Gastroesophageal sphincter (tissue), 3 donors: ENCODE data around the gene IARS2.

ENCODE experiments used
- CTCF ChIP-seq, 4 experiments: fragments of 200-600 bp in 2 of 4; fragments of 450-650 bp in 2 of 4; sonication (generic) in 1 of 4; IDR thresholded peaks; one replicate each; pipeline ENCODE4 v1.5.1; 2017 to 2019; ENCODE audit warnings: antibody characterized with exemption in 4 of 4, mild to moderate bottlenecking in 2 of 4, moderate library complexity in 2 of 4
- POLR2A ChIP-seq, 2 donors: fragments of 450-650 bp; IDR thresholded peaks; one replicate each; pipeline ENCODE4 v1.6.1; 2017; ENCODE audit warnings: antibody characterized with exemption in 2 of 2, mild to moderate bottlenecking in 2 of 2, moderate library complexity in 1 of 2
- POLR2AphosphoS5 ChIP-seq: sonication (generic); formaldehyde crosslinking; IDR thresholded peaks from one replicate; pipeline ENCODE4 v1.6.1; 2017; ENCODE audit warnings: antibody characterized with exemption

DNA sequence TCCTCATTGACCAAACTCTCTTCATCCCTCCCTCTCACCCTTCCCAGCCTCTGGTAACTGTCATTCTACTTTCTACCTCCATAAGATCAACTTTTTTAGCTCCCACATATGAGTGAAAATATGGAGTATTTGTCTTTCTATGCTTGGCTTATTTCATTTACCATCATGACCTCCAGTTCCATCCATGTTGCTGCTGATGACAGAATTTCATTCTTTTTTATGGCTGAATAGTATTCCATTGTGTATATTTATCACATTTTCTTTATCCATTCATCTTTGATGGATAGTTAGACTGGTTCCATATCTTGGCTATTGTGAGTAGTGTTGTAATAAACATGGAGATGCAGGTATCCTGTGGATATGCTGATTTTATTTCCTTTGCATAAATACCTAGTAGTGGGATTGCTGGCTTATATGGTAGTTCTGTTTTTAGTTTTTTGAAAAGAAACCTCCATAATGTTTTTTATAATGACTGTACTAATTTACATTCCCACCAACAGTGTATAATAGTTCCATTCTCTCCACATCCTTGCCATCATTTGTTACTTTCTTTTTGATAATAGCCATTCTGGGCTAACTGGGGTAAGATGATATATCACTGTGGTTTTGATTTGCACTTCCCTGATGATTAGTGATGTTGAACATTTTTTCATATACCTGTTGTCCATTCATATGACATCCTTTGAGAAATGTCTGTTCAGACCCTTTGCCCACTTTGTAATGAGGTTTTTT is 35.7 kb downstream of the IARS2 start:
- TF ChIP-seq CTCF (IDR thresholded peaks at IDR 0.05) (no peak), POLR2A (IDR thresholded peaks at IDR 0.05) (no peak), POLR2AphosphoS5 (no peak)
